HepG2 (cell line): Measurements from ENCODE around the gene TEX35. TPM values are rescaled to one million over a fixed set of nuclear protein-coding genes. Genes with fewer than 3 reads are reported as not detected.

Experiments
- ATAC-seq: fragments of 200-7000 bp; cut with Tn5 transposase; 3 replicates; pipeline ENCODE4 v1.9.1; 2020; ENCODE audit warnings: mild to moderate bottlenecking, moderate library complexity
- BruUV-seq: library from RNA; stranded (reverse); fragments of 400-500 nt; replicated peaks from 2 replicates; lab custom pipeline; 2021; lab: Mats Ljungman, UMichigan
- CTCF ChIA-PET: fragments of 300-600 bp; formaldehyde crosslinking; extraction: SDS; loops from one replicate; lab custom pipeline; 2021; ENCODE audit warnings: low total read pairs, inconsistent platforms, low intra/inter-chr PET ratio; lab: Yijun Ruan, JAX
- POLR2A ChIA-PET: fragments of 350-600 bp; sonication (Branson Sonifier 250); formaldehyde crosslinking; loops from one replicate; lab custom pipeline; 2020; ENCODE audit warnings: antibody characterized with exemption, inconsistent platforms; lab: Yijun Ruan, JAX
- DNase-seq: peaks from one replicate; pipeline ENCODE4 v3.0.0-alpha.2; 2015; ENCODE audit warnings: low spot score
- FAIRE-seq: peaks from 3 replicates; lab custom pipeline; 2011; peaks lifted over from hg19 to GRCh38; lab: Jason Lieb, UNC
- H2AFZ ChIP-seq: one replicate; pipeline ENCODE4 v1.6.1; 2011; ENCODE audit warnings: low read length, inconsistent platforms
- H3K27ac ChIP-seq: fragments of 300-600 bp; 3 replicates; pipeline ENCODE4 v1.8.0; 2011; ENCODE audit warnings: mixed run types, mild to moderate bottlenecking, mixed read lengths, low read length, inconsistent platforms; ENCODE audit not compliant: insufficient read depth; ENCODE audit errors: extremely low read length
- H3K27me3 ChIP-seq, 2 experiments: fragments of 200-600 bp in 1 of 2; 2 replicates in 1 of 2; 3 replicates in 1 of 2; pipeline versions ENCODE4 v1.6.0 to v1.8.0; 2011; ENCODE audit warnings: low read length in 2 of 2, mild to moderate bottlenecking in 2 of 2, moderate library complexity in 2 of 2, inconsistent platforms in 1 of 2; ENCODE audit not compliant: insufficient read depth in 2 of 2, control insufficient read depth in 1 of 2
- H3K36me3 ChIP-seq, 2 experiments: fragments of 200-600 bp in 1 of 2; replicated peaks in 1 of 2; 2 replicates in 1 of 2; 3 replicates in 1 of 2; pipeline versions ENCODE4 v1.5.1 to v1.8.0; 2011; ENCODE audit warnings: low read length in 2 of 2, inconsistent platforms in 1 of 2; ENCODE audit not compliant: insufficient read depth in 2 of 2, control insufficient read depth in 1 of 2
- H3K4me1 ChIP-seq: 2 replicates; pipeline ENCODE4 v1.5.1; 2012; ENCODE audit warnings: low read length, inconsistent platforms; ENCODE audit not compliant: insufficient read depth
- H3K4me2 ChIP-seq: 2 replicates; pipeline ENCODE4 v1.6.0; 2011; ENCODE audit warnings: low read depth, low read length, inconsistent platforms
- H3K4me3 ChIP-seq, 3 experiments: fragments of 200-600 bp in 1 of 3; sonication (generic), shearing (Covaris generic) in 1 of 3; replicated peaks in 1 of 3; 2 replicates each; pipeline ENCODE4 v1.5.1; 2011 to 2016; ENCODE audit warnings: low read length in 3 of 3, inconsistent platforms in 2 of 3, low read depth in 2 of 3, mild to moderate bottlenecking in 2 of 3, control low read depth in 1 of 3, mixed read lengths in 1 of 3; ENCODE audit not compliant: insufficient read depth in 1 of 3
- H3K79me2 ChIP-seq: one replicate; pipeline ENCODE4 v1.6.1; 2011; ENCODE audit warnings: low read length, inconsistent platforms; ENCODE audit not compliant: insufficient read depth
- H3K9ac ChIP-seq: 2 replicates; pipeline ENCODE4 v1.6.0; 2011; ENCODE audit warnings: mild to moderate bottlenecking, low read depth, low read length, inconsistent platforms; ENCODE audit not compliant: insufficient read depth
- H3K9me3 ChIP-seq: 2 replicates; pipeline ENCODE4 v1.5.1; 2012; ENCODE audit warnings: mild to moderate bottlenecking, low read length
- H4K20me1 ChIP-seq: 2 replicates; pipeline ENCODE4 v1.6.0; 2011; ENCODE audit warnings: inconsistent platforms, mild to moderate bottlenecking, low read length, moderate library complexity; ENCODE audit not compliant: insufficient read depth
- CENPT ChIP-seq: sonication (generic); formaldehyde crosslinking; IDR thresholded peaks from 2 replicates; pipeline ENCODE4 v1.8.0; 2022; ENCODE audit warnings: low read depth, mild to moderate bottlenecking, moderate library complexity, missing genetic modification reagents
- SRSF4 ChIP-seq: fragments of 200-400 bp; formaldehyde crosslinking; IDR thresholded peaks from one replicate; pipeline ENCODE4 v1.6.1; 2018; ENCODE audit warnings: mild to moderate bottlenecking, low read depth, low read length, moderate library complexity; ENCODE audit not compliant: poor library complexity, severe bottlenecking
- ZBTB7B ChIP-seq: sonication (generic); formaldehyde crosslinking; IDR thresholded peaks from 2 replicates; pipeline ENCODE4 v1.4.0; 2020; ENCODE audit warnings: missing genetic modification reagents
- ZNF660 ChIP-seq: sonication (generic); formaldehyde crosslinking; IDR thresholded peaks from 2 replicates; pipeline ENCODE4 v1.5.1; 2020; ENCODE audit warnings: mild to moderate bottlenecking, low read depth, missing genetic modification reagents, borderline replicate concordance
- ZNF775 ChIP-seq: sonication (generic); formaldehyde crosslinking; IDR thresholded peaks from 2 replicates; pipeline ENCODE4 v1.4.0; 2020; ENCODE audit warnings: missing genetic modification reagents, mild to moderate bottlenecking, moderate library complexity, borderline replicate concordance
- WGBS: methylation state at CpG from one replicate; pipeline ENCODE4 v1.1.6; 2017; ENCODE audit warnings: low lambda C conversion rate; 5-methylcytosine and 5-hydroxymethylcytosine counted together
- in situ Hi-C: cut with HindIII; loops from 2 replicates; pipeline ENCODE4 v1.10.0; 2017; ENCODE audit warnings: low pct_unique_long_range_greater_than_20kb; ENCODE audit not compliant: extremely low pct_ligation_motif_present
- intact Hi-C: fragments of 100-400 bp; cut with micrococcal nuclease; formaldehyde crosslinking; loops from one replicate; pipeline ENCODE4 v1.10.0; 2022; ENCODE audit not compliant: unreplicated experiment
- polyA plus RNA-seq, 8 experiments: library from polyadenylated mRNA; depleted of rRNA in 3 of 8; stranded (reverse) in 7 of 8; unstranded in 1 of 8; fragments of >200 nt; fragmentation: Illumina TruSeq in 4 of 8; extraction: Trizol in 4 of 8; gene quantifications; 2 replicates each; pipeline versions ENCODE4 v1.2.1 to v1.2.3, GENCODE V29; 2011 to 2016; ENCODE audit warnings: low read depth in 4 of 8, missing spikeins in 1 of 8, mixed read lengths in 1 of 8; ENCODE audit not compliant: insufficient read depth in 1 of 8
- total RNA-seq, 5 experiments: library from RNA; depleted of rRNA; stranded (reverse); fragments of >200 nt; fragmentation: Illumina TruSeq; extraction: Trizol; gene quantifications; 2 replicates each; pipeline ENCODE4 v1.2.3, GENCODE V29; 2016; ENCODE audit warnings: low read depth in 1 of 5
- TF ChIP-seq, protein P1 (sequence below): sonication (generic); formaldehyde crosslinking; IDR thresholded peaks from 2 replicates; pipeline ENCODE4 v1.4.0; 2020; ENCODE audit warnings: missing genetic modification reagents
- TF ChIP-seq, protein P2 (sequence below): IDR thresholded peaks from 2 replicates; pipeline ENCODE4 v1.6.1; 2016; ENCODE audit warnings: mild to moderate bottlenecking, missing biosample characterization, missing genetic modification reagents

Gene TEX35
- total and polyA plus RNA-seq, 2 of the 13 experiments (the other 11 are each of a cell fraction or from before 2014, with no cell fraction given), result not detected

DNA sequence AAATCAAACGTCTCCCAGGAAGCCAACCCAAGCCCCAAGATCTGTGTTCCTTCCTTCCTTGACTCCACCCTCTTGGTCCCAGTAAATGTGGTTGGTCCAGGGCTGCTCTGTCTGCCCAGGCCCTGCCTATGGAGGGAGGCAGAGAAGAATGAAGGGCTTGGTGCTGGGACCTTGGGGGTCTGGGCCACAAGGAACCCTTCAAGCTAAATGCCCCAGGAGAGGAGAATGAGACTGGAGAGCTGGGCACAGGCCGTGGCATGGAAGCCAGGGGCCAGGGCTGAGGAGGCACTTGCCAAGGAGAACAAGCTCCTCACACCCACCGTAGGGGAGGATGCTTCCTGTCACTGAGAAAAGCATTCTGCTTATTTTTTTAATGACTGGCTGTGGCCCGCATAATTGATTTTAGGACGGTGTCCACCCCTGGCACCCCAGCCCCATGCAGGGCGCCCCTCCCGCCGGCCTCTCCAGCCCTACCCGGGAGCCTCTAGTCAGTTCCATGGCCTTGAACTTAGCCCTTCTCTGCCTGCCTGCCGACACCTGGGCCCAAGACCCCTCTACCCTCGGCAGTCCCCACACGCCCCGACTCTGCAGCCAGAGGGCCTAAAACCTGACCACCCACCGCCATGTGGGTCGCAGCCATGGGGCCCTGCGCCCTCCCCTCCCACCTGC is 17.0 kb upstream of the TEX35 start (continued):
- TF ChIP-seq, protein P1, sequence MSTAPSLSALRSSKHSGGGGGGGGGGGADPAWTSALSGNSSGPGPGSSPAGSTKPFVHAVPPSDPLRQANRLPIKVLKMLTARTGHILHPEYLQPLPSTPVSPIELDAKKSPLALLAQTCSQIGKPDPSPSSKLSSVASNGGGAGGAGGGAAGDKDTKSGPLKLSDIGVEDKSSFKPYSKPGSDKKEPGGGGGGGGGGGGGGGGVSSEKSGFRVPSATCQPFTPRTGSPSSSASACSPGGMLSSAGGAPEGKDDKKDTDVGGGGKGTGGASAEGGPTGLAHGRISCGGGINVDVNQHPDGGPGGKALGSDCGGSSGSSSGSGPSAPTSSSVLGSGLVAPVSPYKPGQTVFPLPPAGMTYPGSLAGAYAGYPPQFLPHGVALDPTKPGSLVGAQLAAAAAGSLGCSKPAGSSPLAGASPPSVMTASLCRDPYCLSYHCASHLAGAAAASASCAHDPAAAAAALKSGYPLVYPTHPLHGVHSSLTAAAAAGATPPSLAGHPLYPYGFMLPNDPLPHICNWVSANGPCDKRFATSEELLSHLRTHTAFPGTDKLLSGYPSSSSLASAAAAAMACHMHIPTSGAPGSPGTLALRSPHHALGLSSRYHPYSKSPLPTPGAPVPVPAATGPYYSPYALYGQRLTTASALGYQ (CRISPR knock-in tag), result no peak

DNA sequence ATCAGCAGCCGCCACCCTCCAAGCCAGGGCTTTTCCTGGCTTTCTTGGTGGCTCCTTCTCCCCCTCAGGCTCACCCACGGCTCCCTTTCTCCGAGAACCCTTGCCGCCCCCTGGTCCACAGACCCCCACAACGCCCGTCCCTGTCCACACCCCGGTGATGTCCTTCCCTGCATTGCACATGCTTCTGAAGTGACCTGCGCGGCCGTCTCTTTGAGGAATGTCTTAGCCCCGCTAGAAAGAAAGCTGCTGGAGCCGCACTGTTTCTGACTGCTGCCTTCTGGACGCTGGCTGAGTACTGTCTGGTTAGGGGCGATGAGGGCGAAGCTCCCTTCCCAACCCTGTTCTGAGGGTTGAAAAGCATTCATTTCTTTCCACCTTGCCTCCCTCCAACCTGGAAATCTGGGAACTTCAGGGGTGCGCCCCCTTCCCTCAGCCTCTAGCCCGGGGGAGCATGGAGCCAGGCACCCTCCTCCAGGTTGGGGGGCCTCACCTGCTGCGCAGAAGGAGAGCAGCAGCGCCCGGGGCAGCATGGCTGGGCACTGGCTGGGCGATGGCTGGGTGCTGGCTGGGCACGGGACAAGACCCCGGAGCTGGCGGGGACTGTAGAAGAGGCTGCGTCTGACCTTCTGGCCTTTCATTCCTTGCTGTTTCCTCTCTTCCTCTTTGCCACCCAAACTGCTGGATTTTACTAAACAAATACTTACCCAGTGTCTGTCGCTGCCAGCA is 16.3 kb upstream of the TEX35 start, which contains the start of gene CLEC20A:
Gene CLEC20A (minus strand): TSS at position 555 of the 726 bp plus-strand sequence. CDS start 25 bp downstream, at position 530.
- no peak within 1 kb of the TSS for H3K27ac ChIP-seq
- no peaks in the 10 kb centered on the region for H3K79me2 ChIP-seq
- no TSS peak for BruUV-seq
- DNase-seq (no peak), ATAC-seq (no peak), FAIRE-seq (no peak)
- H3K4me3 ChIP-seq, result no peak within 1 kb of the TSS
- no peak within 1 kb of the TSS for H3K4me2 ChIP-seq
- ChIA-PET POLR2A (no interaction called here), CTCF (no interaction called here)
- H3K9ac ChIP-seq, result no peak within 1 kb of the TSS
- in situ Hi-C loops (no loop called here), intact Hi-C loops (no loop called here)
- H3K36me3 ChIP-seq, result no peaks in the 10 kb centered on the region
- peaks cover 7 to 37% of the 10 kb centered on the region in 2 experiments; a peak in 4 of 5 replicates for H3K27me3 ChIP-seq
- TF ChIP-seq, protein P2, sequence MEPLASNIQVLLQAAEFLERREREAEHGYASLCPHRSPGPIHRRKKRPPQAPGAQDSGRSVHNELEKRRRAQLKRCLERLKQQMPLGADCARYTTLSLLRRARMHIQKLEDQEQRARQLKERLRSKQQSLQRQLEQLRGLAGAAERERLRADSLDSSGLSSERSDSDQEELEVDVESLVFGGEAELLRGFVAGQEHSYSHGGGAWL (CRISPR knock-in tag), result no peak
- TF ChIP-seq SRSF4, result no peak
- TF ChIP-seq CENPT, result no peak
- TF ChIP-seq ZBTB7B (CRISPR knock-in tag), result no peak
- TF ChIP-seq ZNF775, result no peak
- TF ChIP-seq ZNF660 (CRISPR knock-in tag), result no peak
- no peaks in the 10 kb centered on the region for H3K9me3 ChIP-seq
- no peaks in the 10 kb centered on the region for H4K20me1 ChIP-seq
- WGBS, result 65% methylated on average over 26 of the region's 26 CpGs
- peaks cover 9% of the 10 kb centered on the region; the same call in 1 of the 2 replicates for H3K4me1 ChIP-seq
- no peak within 1 kb of the TSS for H2AFZ ChIP-seq
